Ovary (tissue), 3 donors: Measurements from ENCODE around the gene SFTPD.

Source experiments
- EP300 ChIP-seq: sonication (generic); formaldehyde crosslinking; IDR thresholded peaks from one replicate; pipeline ENCODE4 v1.6.1; 2017; ENCODE audit warnings: antibody characterized with exemption
- POLR2A ChIP-seq: fragments of 450-650 bp; IDR thresholded peaks from one replicate; pipeline ENCODE4 v1.6.1; 2017; ENCODE audit warnings: antibody characterized with exemption, mild to moderate bottlenecking, moderate library complexity
- TF ChIP-seq, protein P1 (sequence below), 3 donors: fragments of 450-650 bp in 2 of 3; fragments of 200-600 bp in 1 of 3; IDR thresholded peaks; one replicate each; pipeline versions ENCODE4 v1.5.1 to v1.8.0; 2016 to 2022; ENCODE audit warnings: antibody characterized with exemption in 3 of 3, mild to moderate bottlenecking in 1 of 3
- donor health status: DM: no; HTN: no; CAD: no.

- TF ChIP-seq, protein P1, sequence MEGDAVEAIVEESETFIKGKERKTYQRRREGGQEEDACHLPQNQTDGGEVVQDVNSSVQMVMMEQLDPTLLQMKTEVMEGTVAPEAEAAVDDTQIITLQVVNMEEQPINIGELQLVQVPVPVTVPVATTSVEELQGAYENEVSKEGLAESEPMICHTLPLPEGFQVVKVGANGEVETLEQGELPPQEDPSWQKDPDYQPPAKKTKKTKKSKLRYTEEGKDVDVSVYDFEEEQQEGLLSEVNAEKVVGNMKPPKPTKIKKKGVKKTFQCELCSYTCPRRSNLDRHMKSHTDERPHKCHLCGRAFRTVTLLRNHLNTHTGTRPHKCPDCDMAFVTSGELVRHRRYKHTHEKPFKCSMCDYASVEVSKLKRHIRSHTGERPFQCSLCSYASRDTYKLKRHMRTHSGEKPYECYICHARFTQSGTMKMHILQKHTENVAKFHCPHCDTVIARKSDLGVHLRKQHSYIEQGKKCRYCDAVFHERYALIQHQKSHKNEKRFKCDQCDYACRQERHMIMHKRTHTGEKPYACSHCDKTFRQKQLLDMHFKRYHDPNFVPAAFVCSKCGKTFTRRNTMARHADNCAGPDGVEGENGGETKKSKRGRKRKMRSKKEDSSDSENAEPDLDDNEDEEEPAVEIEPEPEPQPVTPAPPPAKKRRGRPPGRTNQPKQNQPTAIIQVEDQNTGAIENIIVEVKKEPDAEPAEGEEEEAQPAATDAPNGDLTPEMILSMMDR (IDR thresholded peaks at IDR 0.05) = no peak
- TF ChIP-seq POLR2A (no peak), EP300 (no peak)
Measured at GRCh38 chr10:79943871-79944270, 5.0 kb downstream of the SFTPD start.
